OCI-LY1 (cell line): Measurements from ENCODE around the gene SLC7A14.

ENCODE experiments used
- H2AFZ ChIP-seq: fragments of 200-600 bp; sonication (generic), shearing (Covaris generic); 2 replicates; pipeline ENCODE4 v1.6.0; 2014; ENCODE audit warnings: antibody characterized with exemption, mild to moderate bottlenecking, low read length
- H3F3A ChIP-seq: fragments of 200-600 bp; sonication (generic), shearing (Covaris generic); 2 replicates; pipeline ENCODE4 v1.6.0; 2014; ENCODE audit warnings: mild to moderate bottlenecking, antibody characterized with exemption, low read length, moderate library complexity; ENCODE audit not compliant: insufficient read depth
- H3K27ac ChIP-seq: fragments of 200-600 bp; sonication (generic); 2 replicates; pipeline ENCODE4 v1.5.1; 2014; ENCODE audit warnings: low read length, mixed run types, mild to moderate bottlenecking, low read depth; ENCODE audit not compliant: poor library complexity, severe bottlenecking
- H3K27me3 ChIP-seq: fragments of 200-600 bp; sonication (generic); 2 replicates; pipeline ENCODE4 v1.6.0; 2014; ENCODE audit warnings: antibody characterized with exemption, mild to moderate bottlenecking, low read length, moderate library complexity; ENCODE audit not compliant: insufficient read depth
- H3K36me3 ChIP-seq: fragments of 200-600 bp; sonication (generic); 2 replicates; pipeline ENCODE4 v1.6.1; 2014; ENCODE audit warnings: mild to moderate bottlenecking, antibody characterized with exemption, low read length, moderate library complexity, mixed read lengths; ENCODE audit not compliant: insufficient read depth
- H3K4me1 ChIP-seq: fragments of 200-600 bp; sonication (generic); 2 replicates; pipeline ENCODE4 v1.5.1; 2014; ENCODE audit warnings: mild to moderate bottlenecking, low read length, moderate library complexity; ENCODE audit not compliant: insufficient read depth, severe bottlenecking
- H3K4me2 ChIP-seq: fragments of 200-600 bp; sonication (generic), shearing (Covaris generic); 2 replicates; pipeline ENCODE4 v1.6.1; 2014; ENCODE audit warnings: low read length
- H3K4me3 ChIP-seq: fragments of 200-600 bp; sonication (generic); 2 replicates; pipeline ENCODE4 v1.5.1; 2014; ENCODE audit warnings: low read length, low read depth, mild to moderate bottlenecking, mixed read lengths; ENCODE audit not compliant: poor library complexity, severe bottlenecking
- H3K79me2 ChIP-seq: fragments of 200-600 bp; shearing (Covaris generic); 2 replicates; pipeline ENCODE4 v1.6.1; 2016; ENCODE audit warnings: mixed run types, low read length, mixed read lengths; ENCODE audit not compliant: insufficient read depth
- H3K9ac ChIP-seq: fragments of 200-600 bp; sonication (generic), shearing (Covaris generic); 2 replicates; pipeline ENCODE4 v1.6.1; 2014; ENCODE audit warnings: mild to moderate bottlenecking, low read length, mixed read lengths
- H3K9me2 ChIP-seq: fragments of 200-600 bp; sonication (generic), shearing (Covaris generic); 2 replicates; pipeline ENCODE4 v1.6.1; 2014; ENCODE audit warnings: low read depth, mild to moderate bottlenecking, low read length, mixed read lengths
- H3K9me3 ChIP-seq: fragments of 200-600 bp; shearing (Covaris generic); 2 replicates; pipeline ENCODE4 v1.6.1; 2014; ENCODE audit warnings: low read length, mixed read lengths
- H4K20me1 ChIP-seq: fragments of 200-600 bp; sonication (generic), shearing (Covaris generic); 2 replicates; pipeline ENCODE4 v1.6.0; 2016; ENCODE audit warnings: mild to moderate bottlenecking, low read length; ENCODE audit not compliant: insufficient read depth
- EZH2 ChIP-seq: fragments of 200-600 bp; sonication (generic), shearing (Covaris generic); IDR thresholded peaks from 2 replicates; pipeline ENCODE4 v1.8.0; 2017; ENCODE audit warnings: borderline replicate concordance, mixed run types, mild to moderate bottlenecking, antibody characterized with exemption, low read length, moderate library complexity, mixed read lengths
- TF ChIP-seq, protein P1 (sequence below): fragments of 200-600 bp; sonication (generic), shearing (Covaris generic); IDR thresholded peaks from 2 replicates; pipeline ENCODE4 v1.5.1; 2017; ENCODE audit warnings: mild to moderate bottlenecking, antibody characterized with exemption, low read length, moderate library complexity, mixed read lengths

Gene SLC7A14

DNA sequence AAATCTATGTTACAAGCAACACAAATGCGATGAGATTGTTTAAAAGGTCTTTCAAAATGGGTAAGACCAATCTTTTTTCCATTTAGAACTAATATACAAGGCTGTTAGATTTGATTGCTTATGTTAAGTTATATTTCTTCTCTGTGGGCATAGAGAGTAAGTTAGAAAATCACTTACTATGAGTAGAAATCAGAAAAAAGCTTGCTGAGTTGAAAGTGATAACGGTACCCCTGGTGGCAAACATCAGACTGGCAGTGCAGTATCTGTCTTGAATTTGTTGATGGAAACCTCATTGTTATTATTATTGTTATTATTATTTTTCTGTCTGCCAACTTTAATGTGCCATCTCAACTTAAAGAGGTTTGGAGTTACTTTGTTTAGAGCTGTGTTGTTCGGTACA is 154.8 kb downstream of the SLC7A14 start:
- H3K9ac ChIP-seq: no peak overlapping the region
- H3K4me2 ChIP-seq: no peak overlapping the region
- H3K27ac ChIP-seq: no peak overlapping the region
- H3K4me1 ChIP-seq: no peaks in the 10 kb centered on the region
- H3K27me3 ChIP-seq: 0 out of 2 replicates have a peak, but pooled peaks cover 3% of the 10 kb centered on the region
- no peaks in the 10 kb centered on the region for H3K9me2 ChIP-seq
- H3F3A ChIP-seq: no peaks in the 10 kb centered on the region
- H3K9me3 ChIP-seq: no peaks in the 10 kb centered on the region
- no peak overlapping the region for H2AFZ ChIP-seq
- no peaks in the 10 kb centered on the region for H4K20me1 ChIP-seq
- H3K79me2 ChIP-seq: no peaks in the 10 kb centered on the region
- H3K4me3 ChIP-seq: no peak overlapping the region
- no peak for TF ChIP-seq EZH2
- TF ChIP-seq, protein P1, sequence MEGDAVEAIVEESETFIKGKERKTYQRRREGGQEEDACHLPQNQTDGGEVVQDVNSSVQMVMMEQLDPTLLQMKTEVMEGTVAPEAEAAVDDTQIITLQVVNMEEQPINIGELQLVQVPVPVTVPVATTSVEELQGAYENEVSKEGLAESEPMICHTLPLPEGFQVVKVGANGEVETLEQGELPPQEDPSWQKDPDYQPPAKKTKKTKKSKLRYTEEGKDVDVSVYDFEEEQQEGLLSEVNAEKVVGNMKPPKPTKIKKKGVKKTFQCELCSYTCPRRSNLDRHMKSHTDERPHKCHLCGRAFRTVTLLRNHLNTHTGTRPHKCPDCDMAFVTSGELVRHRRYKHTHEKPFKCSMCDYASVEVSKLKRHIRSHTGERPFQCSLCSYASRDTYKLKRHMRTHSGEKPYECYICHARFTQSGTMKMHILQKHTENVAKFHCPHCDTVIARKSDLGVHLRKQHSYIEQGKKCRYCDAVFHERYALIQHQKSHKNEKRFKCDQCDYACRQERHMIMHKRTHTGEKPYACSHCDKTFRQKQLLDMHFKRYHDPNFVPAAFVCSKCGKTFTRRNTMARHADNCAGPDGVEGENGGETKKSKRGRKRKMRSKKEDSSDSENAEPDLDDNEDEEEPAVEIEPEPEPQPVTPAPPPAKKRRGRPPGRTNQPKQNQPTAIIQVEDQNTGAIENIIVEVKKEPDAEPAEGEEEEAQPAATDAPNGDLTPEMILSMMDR: no peak; the same call in 1 of the 2 replicates
- H3K36me3 ChIP-seq: no peaks in the 10 kb centered on the region

DNA sequence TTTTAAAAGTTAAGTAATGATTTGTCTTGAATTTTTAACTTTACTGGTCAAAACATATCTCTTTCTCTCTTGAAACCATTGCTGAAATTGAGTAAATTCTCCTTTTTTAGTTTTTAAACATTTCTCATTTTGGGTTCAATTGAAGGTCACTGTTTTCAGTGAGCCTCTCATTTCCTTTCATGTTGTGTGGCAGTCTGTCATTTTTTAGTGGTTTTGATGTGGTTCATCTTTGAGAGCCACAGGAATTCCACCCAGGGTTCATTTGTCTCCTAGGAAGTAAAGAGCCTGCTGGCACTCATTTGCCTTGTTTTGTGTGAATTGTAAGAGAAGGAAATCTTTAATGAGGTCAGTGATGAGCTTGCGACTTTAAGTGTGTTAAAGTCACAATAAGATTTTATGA is 156.8 kb downstream of the SLC7A14 start:
- H3K4me1 ChIP-seq: no peaks in the 10 kb centered on the region
- TF ChIP-seq, protein P1: no peak
- TF ChIP-seq EZH2: no peak
- H3K4me3 ChIP-seq: no peak overlapping the region
- 0 out of 2 replicates have a peak, but pooled peaks cover 3% of the 10 kb centered on the region for H3K27me3 ChIP-seq
- no peaks in the 10 kb centered on the region for H4K20me1 ChIP-seq
- no peaks in the 10 kb centered on the region for H3F3A ChIP-seq
- no peaks in the 10 kb centered on the region for H3K9me3 ChIP-seq
- no peaks in the 10 kb centered on the region for H3K9me2 ChIP-seq
- H3K36me3 ChIP-seq: no peaks in the 10 kb centered on the region
- H3K79me2 ChIP-seq: no peaks in the 10 kb centered on the region
- no peak overlapping the region for H3K9ac ChIP-seq
- no peak overlapping the region for H3K4me2 ChIP-seq
- no peak overlapping the region for H3K27ac ChIP-seq
- no peak overlapping the region for H2AFZ ChIP-seq

DNA sequence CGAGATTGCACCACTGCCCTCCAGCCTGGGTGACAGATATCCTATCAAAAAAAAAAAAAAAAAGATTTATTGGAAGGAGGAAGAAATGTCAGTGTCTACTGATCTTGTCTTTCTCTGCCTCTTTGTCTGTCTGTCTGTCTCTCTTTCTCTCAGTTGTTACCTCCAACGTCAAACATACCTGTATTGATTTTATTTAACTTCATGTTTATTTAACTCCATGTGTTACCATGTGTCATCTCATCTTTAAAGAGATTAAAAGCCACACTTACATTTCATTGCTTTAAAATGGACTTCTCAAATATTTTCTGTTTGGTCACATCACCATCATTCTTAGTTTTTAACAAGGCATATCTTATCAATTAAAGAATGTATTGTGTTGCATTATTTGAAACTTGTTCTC is 157.8 kb downstream of the SLC7A14 start:
- TF ChIP-seq, protein P1: no peak
- no peak for TF ChIP-seq EZH2
- no peaks in the 10 kb centered on the region for H3K36me3 ChIP-seq
- no peak overlapping the region for H3K9ac ChIP-seq
- no peaks in the 10 kb centered on the region for H3K9me2 ChIP-seq
- H3F3A ChIP-seq: no peaks in the 10 kb centered on the region
- no peak overlapping the region for H3K4me2 ChIP-seq
- no peaks in the 10 kb centered on the region for H4K20me1 ChIP-seq
- H3K4me1 ChIP-seq: no peaks in the 10 kb centered on the region
- no peak overlapping the region for H3K27ac ChIP-seq
- H3K79me2 ChIP-seq: no peaks in the 10 kb centered on the region
- H3K27me3 ChIP-seq: 0 out of 2 replicates have a peak, but pooled peaks cover 3% of the 10 kb centered on the region
- no peak overlapping the region for H2AFZ ChIP-seq
- no peaks in the 10 kb centered on the region for H3K9me3 ChIP-seq
- H3K4me3 ChIP-seq: no peak overlapping the region
